ENCODE data around the gene COX4I1. TPM values are rescaled to one million over a fixed set of nuclear protein-coding genes. Genes with fewer than 3 reads are reported as not detected.

Gene COX4I1
- total RNA-seq, 2 donors from 2014 or later, result 436 to 471 TPM

DNA sequence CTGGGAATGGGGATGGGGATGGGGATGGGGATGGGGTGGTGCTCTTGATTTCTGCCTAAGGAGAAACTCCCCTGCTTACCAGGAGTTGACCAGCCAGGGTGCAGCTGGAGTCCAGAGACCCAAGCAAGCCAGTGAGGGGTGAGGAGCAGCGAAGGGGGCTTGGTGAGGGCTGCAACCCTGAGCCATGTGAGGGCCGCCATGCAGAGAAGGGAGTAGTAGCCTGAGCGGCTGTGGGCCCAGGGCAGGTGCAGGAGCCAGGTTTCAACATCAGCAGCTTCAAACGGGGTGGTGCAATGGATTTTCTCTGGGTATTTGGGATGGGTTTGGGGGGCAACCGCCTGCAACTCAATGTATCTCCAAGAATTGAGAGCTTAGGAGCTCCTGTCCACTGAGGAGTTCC, 35.2 kb downstream of the COX4I1 start:
- no peak overlapping the region for H3K27ac Mint-ChIP-seq
- no peak for DNase-seq
- H3K27me3 ChIP-seq (ENCODE audit: control insufficient read depth, insufficient read depth, low read length, poor library complexity, severe bottlenecking), result peaks cover 7% of the 10 kb centered on the region
- WGBS, 2 experiments (ENCODE audit: insufficient coverage in 1 of 2, insufficient read length in 1 of 2), result 81 to 89% methylated on average over 3 to 5 of the region's 5 CpGs
- no peaks in the 10 kb centered on the region for H3K36me3 ChIP-seq (ENCODE audit: control insufficient read depth, insufficient read depth, low read length)
- H3K9ac ChIP-seq (ENCODE audit: extremely low read depth, low read length, poor library complexity, severe bottlenecking), result no peak overlapping the region
- no peaks in the 10 kb centered on the region for H3K9me3 ChIP-seq (ENCODE audit: control insufficient read depth, low read length)
- H3K27ac ChIP-seq (ENCODE audit: low read depth, low read length), result no peak overlapping the region
- peaks cover 11% of the 10 kb centered on the region for H3K27me3 Mint-ChIP-seq (ENCODE audit: insufficient read depth)
- H3K4me3 ChIP-seq (ENCODE audit: low read length), result no peak overlapping the region
- no peaks in the 10 kb centered on the region for H3K4me1 ChIP-seq (ENCODE audit: control insufficient read depth, insufficient read depth, low read length)
- TF ChIP-seq, protein P1, sequence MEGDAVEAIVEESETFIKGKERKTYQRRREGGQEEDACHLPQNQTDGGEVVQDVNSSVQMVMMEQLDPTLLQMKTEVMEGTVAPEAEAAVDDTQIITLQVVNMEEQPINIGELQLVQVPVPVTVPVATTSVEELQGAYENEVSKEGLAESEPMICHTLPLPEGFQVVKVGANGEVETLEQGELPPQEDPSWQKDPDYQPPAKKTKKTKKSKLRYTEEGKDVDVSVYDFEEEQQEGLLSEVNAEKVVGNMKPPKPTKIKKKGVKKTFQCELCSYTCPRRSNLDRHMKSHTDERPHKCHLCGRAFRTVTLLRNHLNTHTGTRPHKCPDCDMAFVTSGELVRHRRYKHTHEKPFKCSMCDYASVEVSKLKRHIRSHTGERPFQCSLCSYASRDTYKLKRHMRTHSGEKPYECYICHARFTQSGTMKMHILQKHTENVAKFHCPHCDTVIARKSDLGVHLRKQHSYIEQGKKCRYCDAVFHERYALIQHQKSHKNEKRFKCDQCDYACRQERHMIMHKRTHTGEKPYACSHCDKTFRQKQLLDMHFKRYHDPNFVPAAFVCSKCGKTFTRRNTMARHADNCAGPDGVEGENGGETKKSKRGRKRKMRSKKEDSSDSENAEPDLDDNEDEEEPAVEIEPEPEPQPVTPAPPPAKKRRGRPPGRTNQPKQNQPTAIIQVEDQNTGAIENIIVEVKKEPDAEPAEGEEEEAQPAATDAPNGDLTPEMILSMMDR (conservative IDR thresholded peaks at IDR 0.05), result no peak
- H3K9me3 Mint-ChIP-seq, result peaks cover 23% of the 10 kb centered on the region
- no peaks in the 10 kb centered on the region for H3K4me1 Mint-ChIP-seq
- no peaks in the 10 kb centered on the region for H3K36me3 Mint-ChIP-seq (ENCODE audit: low read depth)
- H3K4me3 Mint-ChIP-seq, result no peak overlapping the region

DNA sequence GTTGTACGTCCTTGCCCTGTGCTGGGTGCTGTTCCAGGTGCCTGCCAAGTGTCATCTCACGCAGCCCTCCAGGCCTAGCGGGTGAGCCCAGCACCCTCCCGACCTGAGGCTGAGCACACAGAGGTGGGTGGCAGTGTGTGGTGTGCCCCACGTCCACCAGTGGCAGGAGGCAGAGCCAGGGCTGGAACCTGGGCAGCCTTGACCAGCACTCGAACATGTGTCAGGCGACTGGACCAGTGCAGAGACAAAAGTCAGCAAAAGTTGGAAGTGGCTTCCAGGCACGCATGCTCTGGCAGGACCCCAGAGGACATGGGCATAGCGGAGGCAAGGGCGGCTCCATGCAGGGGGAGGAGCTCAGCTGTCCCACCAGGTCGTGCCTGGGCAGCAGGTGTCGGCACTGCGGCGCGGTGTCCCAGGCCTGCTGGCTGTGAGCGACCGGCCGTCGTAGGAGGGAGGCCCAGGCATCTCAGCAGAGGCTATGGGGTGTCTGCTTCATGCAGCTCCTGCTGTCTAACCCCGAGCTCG, 35.8 kb downstream of the COX4I1 start:
- Histone ChIP-seq H3K27me3 (ENCODE audit: control insufficient read depth, insufficient read depth, low read length, poor library complexity, severe bottlenecking) (peaks cover 7% of the 10 kb centered on the region), H3K4me1 (ENCODE audit: control insufficient read depth, insufficient read depth, low read length) (no peaks in the 10 kb centered on the region), H3K9ac (ENCODE audit: extremely low read depth, low read length, poor library complexity, severe bottlenecking) (no peak overlapping the region), H3K9me3 (ENCODE audit: control insufficient read depth, low read length) (no peaks in the 10 kb centered on the region), H3K4me3 (ENCODE audit: low read length) (no peak overlapping the region), H3K27ac (ENCODE audit: low read depth, low read length) (no peak overlapping the region), H3K36me3 (ENCODE audit: control insufficient read depth, insufficient read depth, low read length) (no peaks in the 10 kb centered on the region)
- H3K9me3 Mint-ChIP-seq, result peaks cover 23% of the 10 kb centered on the region
- peaks cover 11% of the 10 kb centered on the region for H3K27me3 Mint-ChIP-seq (ENCODE audit: insufficient read depth)
- H3K36me3 Mint-ChIP-seq (ENCODE audit: low read depth), result no peaks in the 10 kb centered on the region
- no peak for DNase-seq
- H3K4me1 Mint-ChIP-seq, result no peaks in the 10 kb centered on the region
- H3K4me3 Mint-ChIP-seq, result no peak overlapping the region
- TF ChIP-seq, protein P1 (conservative IDR thresholded peaks at IDR 0.05), result no peak
- 80 to 83% methylated on average over 17 to 21 of the region's 21 CpGs for WGBS, 2 experiments (ENCODE audit: insufficient coverage in 1 of 2, insufficient read length in 1 of 2)
- H3K27ac Mint-ChIP-seq, result no peak overlapping the region

DNA sequence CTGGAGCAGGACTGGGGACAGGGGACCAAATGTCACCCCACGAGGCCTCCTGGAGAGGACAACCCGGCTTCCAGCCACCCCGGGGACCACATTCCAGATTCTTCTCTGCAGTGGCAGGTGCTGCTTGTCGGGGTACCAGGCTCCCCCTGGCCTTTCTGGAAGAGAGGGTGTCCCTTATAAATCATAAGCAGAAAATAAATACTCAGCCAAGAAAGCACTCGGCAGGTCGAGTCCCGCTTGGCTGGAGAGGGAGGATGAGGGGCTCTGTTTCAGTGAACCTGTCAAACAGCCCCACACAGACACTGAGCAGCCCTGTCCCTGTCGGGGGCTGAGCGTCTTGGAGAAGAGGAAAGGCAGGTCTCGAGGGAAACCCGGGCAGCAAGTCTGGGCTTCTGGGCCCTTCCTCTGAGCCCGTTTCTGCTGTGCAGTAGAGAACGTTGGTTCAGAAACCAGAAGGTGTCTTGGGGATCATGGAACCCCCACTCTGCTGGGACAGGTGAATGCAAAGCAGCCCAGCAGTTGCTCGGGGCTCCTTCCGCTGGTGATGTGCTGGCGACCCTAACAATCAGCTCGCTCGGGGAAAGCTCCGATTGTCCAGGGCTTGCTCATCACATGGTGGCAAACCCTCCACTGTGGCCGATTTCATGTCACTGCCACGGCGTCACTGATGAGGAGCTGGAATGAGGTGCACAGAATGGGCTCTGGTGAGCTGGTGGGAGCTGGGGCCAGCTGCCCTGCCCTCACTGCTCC, 36.6 kb downstream of the COX4I1 start:
- Histone ChIP-seq H3K27me3 (ENCODE audit: control insufficient read depth, insufficient read depth, low read length, poor library complexity, severe bottlenecking) (peaks cover 7% of the 10 kb centered on the region), H3K36me3 (ENCODE audit: control insufficient read depth, insufficient read depth, low read length) (no peaks in the 10 kb centered on the region), H3K27ac (ENCODE audit: low read depth, low read length) (no peak overlapping the region), H3K4me1 (ENCODE audit: control insufficient read depth, insufficient read depth, low read length) (no peaks in the 10 kb centered on the region), H3K4me3 (ENCODE audit: low read length) (no peak overlapping the region), H3K9me3 (ENCODE audit: control insufficient read depth, low read length) (no peaks in the 10 kb centered on the region), H3K9ac (ENCODE audit: extremely low read depth, low read length, poor library complexity, severe bottlenecking) (no peak overlapping the region)
- H3K27ac Mint-ChIP-seq, result no peak overlapping the region
- no peak for DNase-seq
- 90 to 92% methylated on average over 12 to 22 of the region's 22 CpGs for WGBS, 2 experiments (ENCODE audit: insufficient coverage in 1 of 2, insufficient read length in 1 of 2)
- peaks cover 23% of the 10 kb centered on the region for H3K9me3 Mint-ChIP-seq
- H3K4me3 Mint-ChIP-seq, result no peak overlapping the region
- H3K4me1 Mint-ChIP-seq, result no peaks in the 10 kb centered on the region
- H3K27me3 Mint-ChIP-seq (ENCODE audit: insufficient read depth), result peaks cover 11% of the 10 kb centered on the region
- TF ChIP-seq, protein P1 (conservative IDR thresholded peaks at IDR 0.05), result no peak
- H3K36me3 Mint-ChIP-seq (ENCODE audit: low read depth), result no peaks in the 10 kb centered on the region

Data from endodermal cell (in vitro differentiated cells).